ENCODE measurements around the gene IFI30.

GRCh38 chr19:18173572-18174288 is at the start of gene IFI30:
- TF ChIP-seq POLR2A (IDR thresholded peaks at IDR 0.05; ENCODE audit: low read depth, low read length) (no peak), CTCF (IDR thresholded peaks at IDR 0.05; ENCODE audit: extremely low read depth in 1 of 2, insufficient read depth in 1 of 2, low read depth in 1 of 2, low read length in 2 of 2) (no peak), EZH2 (IDR thresholded peaks at IDR 0.05; ENCODE audit: borderline replicate concordance, low read depth, low read length, severe bottlenecking) (no peak)

Data from endothelial cell of umbilical vein (primary cell).